ENCODE data around the gene PCDHGA12. TPM values are rescaled to one million over a fixed set of nuclear protein-coding genes. Genes with fewer than 3 reads are reported as not detected.
"Not testable (repeated sequence)": the region's sequence is repeated elsewhere in the genome, so short reads cannot be mapped to it uniquely, and the experiment has no call there.

PCDHGA12 gene
- total RNA-seq, 1 experiment from 2014 or later, result 0.11 TPM

- POLR2A ChIA-PET (ENCODE audit: unreplicated experiment), result no interaction called here
- H3F3A ChIP-seq (ENCODE audit: low read length, unreplicated experiment), result no peaks in the 10 kb centered on the region
- BruUV-seq (replicated peaks), result no TSS peak
- no peaks in the 10 kb centered on the region for H4K20me1 ChIP-seq (ENCODE audit: low read length)
- CTCF ChIA-PET, result no interaction called here
- DNase-seq (no peak), ATAC-seq (no peak)
- H3K36me3 ChIP-seq (ENCODE audit: low read depth, low read length), result no peaks in the 10 kb centered on the region
- TF ChIP-seq EZH2phosphoT487 (IDR thresholded peaks at IDR 0.05; ENCODE audit: borderline replicate concordance, low read length), result no peak
- no peak for TF ChIP-seq EZH2 (IDR thresholded peaks at IDR 0.05; ENCODE audit: low read length, unreplicated experiment)
- TF ChIP-seq CTCF (conservative IDR thresholded peaks at IDR 0.05; ENCODE audit: low read depth, low read length), result no peak
- H2AFZ ChIP-seq (ENCODE audit: low read length), result no peak overlapping the region
- H3K4me3 ChIP-seq (ENCODE audit: low read length), result no peak overlapping the region
- no peaks in the 10 kb centered on the region for H3K9me2 ChIP-seq (replicated peaks; ENCODE audit: low read length)
- H3K4me2 ChIP-seq (ENCODE audit: low read length), result no peak overlapping the region
- H3K27me3 ChIP-seq (ENCODE audit: low read length), result no peaks in the 10 kb centered on the region
- 0 out of 2 replicates have a peak, but pooled peaks cover 6% of the 10 kb centered on the region for H3K9me3 ChIP-seq (ENCODE audit: low read length)
- no peak overlapping the region for H3K27ac ChIP-seq (ENCODE audit: low read length)
- H3K79me2 ChIP-seq (ENCODE audit: low read length), result no peaks in the 10 kb centered on the region
- intact Hi-C loops (cut with micrococcal nuclease), result no loop called here
- H3K4me1 ChIP-seq (ENCODE audit: insufficient read depth, low read length), result no peaks in the 10 kb centered on the region
- no peak overlapping the region for H3K9ac ChIP-seq (ENCODE audit: low read length)
These were observed 37.0 kb upstream of the PCDHGA12 start for GRCh38 chr5:141393267-141393666.

GRCh38 chr5:141394401-141395187 lies 35.7 kb upstream of the PCDHGA12 start:
- H3K9me3 ChIP-seq (ENCODE audit: low read length); H3K27ac ChIP-seq (ENCODE audit: low read length); H2AFZ ChIP-seq (ENCODE audit: low read length); H3K4me3 ChIP-seq (ENCODE audit: low read length); ATAC-seq; DNase-seq; CTCF ChIA-PET; H3K9ac ChIP-seq (ENCODE audit: low read length); H3K36me3 ChIP-seq (ENCODE audit: low read depth, low read length); H4K20me1 ChIP-seq (ENCODE audit: low read length); H3F3A ChIP-seq (ENCODE audit: low read length, unreplicated experiment); H3K4me1 ChIP-seq (ENCODE audit: insufficient read depth, low read length); H3K27me3 ChIP-seq (ENCODE audit: low read length); H3K9me2 ChIP-seq (replicated peaks; ENCODE audit: low read length); BruUV-seq (replicated peaks); H3K4me2 ChIP-seq (ENCODE audit: low read length); POLR2A ChIA-PET (ENCODE audit: unreplicated experiment); H3K79me2 ChIP-seq (ENCODE audit: low read length): not testable (repeated sequence)
- intact Hi-C loops (cut with micrococcal nuclease), result loop anchor here (5.0 kb wide), 1 partner anchor 113 kb away; no protein-coding TSS in a partner anchor

- peak; percentile 98 for ATAC-seq
- H3K4me3 ChIP-seq (ENCODE audit: low read length), result peak within 1 kb of the TSS; percentile 64
These were observed 32.4 kb upstream of the PCDHGA12 start, which contains the start of gene PCDHGB5 for GRCh38 chr5:141397756-141398551. PCDHGB5 (plus strand) TSS chr5:141397947; CDS start chr5:141398128, 181 bp downstream.

More at GRCh38 chr5:141397756-141398551, 32.4 kb upstream of the PCDHGA12 start, which contains the start of gene PCDHGB5:
- H3K79me2 ChIP-seq (ENCODE audit: low read length); H3K36me3 ChIP-seq (ENCODE audit: low read depth, low read length); H3K4me1 ChIP-seq (ENCODE audit: insufficient read depth, low read length); H3K27me3 ChIP-seq (ENCODE audit: low read length); H3F3A ChIP-seq (ENCODE audit: low read length, unreplicated experiment); H3K9me2 ChIP-seq (replicated peaks; ENCODE audit: low read length); H3K9me3 ChIP-seq (ENCODE audit: low read length); H4K20me1 ChIP-seq (ENCODE audit: low read length); H3K27ac ChIP-seq (ENCODE audit: low read length): not testable (repeated sequence)
- CTCF ChIA-PET, result interaction anchor here (0.6 to 2.4 kb wide), 5 partner anchors 19 to 163 kb away, joined by 3 to 8 read pairs (median 4); partner anchors contain the start of gene PCDHGA5
- Histone ChIP-seq H3K9ac (ENCODE audit: low read length) (peak within 1 kb of the TSS; percentile 59), H3K4me2 (ENCODE audit: low read length) (peak within 1 kb of the TSS; percentile 70), H2AFZ (ENCODE audit: low read length) (peak within 1 kb of the TSS; percentile 73; the same call in 1 of the 2 replicates)
- intact Hi-C loops (cut with micrococcal nuclease), result loop anchor here (1.0 to 5.0 kb wide), 5 partner anchors 33 to 166 kb away; partner anchors contain the start of gene PCDHGA5
- DNase-seq, result peak; percentile 68
- POLR2A ChIA-PET (ENCODE audit: unreplicated experiment), result interaction anchor here (0.7 kb wide), 1 partner anchor 166 kb away, joined by 5 read pairs; no protein-coding TSS in a partner anchor
- peak; percentile 65 for TF ChIP-seq CTCF (conservative IDR thresholded peaks at IDR 0.05; ENCODE audit: low read depth, low read length)
- BruUV-seq (replicated peaks), result TSS peak; percentile 66

Measured in PC-3 (cell line).